NCI-H2227 (cell line): Measurements from ENCODE around the gene ASTN2.

Experiments used
- DNase-seq: peaks from one replicate; lab custom pipeline; 2025; ENCODE audit not compliant: unreplicated experiment; lab: John Stamatoyannopoulos, UW

The ASTN2 gene, protein sequence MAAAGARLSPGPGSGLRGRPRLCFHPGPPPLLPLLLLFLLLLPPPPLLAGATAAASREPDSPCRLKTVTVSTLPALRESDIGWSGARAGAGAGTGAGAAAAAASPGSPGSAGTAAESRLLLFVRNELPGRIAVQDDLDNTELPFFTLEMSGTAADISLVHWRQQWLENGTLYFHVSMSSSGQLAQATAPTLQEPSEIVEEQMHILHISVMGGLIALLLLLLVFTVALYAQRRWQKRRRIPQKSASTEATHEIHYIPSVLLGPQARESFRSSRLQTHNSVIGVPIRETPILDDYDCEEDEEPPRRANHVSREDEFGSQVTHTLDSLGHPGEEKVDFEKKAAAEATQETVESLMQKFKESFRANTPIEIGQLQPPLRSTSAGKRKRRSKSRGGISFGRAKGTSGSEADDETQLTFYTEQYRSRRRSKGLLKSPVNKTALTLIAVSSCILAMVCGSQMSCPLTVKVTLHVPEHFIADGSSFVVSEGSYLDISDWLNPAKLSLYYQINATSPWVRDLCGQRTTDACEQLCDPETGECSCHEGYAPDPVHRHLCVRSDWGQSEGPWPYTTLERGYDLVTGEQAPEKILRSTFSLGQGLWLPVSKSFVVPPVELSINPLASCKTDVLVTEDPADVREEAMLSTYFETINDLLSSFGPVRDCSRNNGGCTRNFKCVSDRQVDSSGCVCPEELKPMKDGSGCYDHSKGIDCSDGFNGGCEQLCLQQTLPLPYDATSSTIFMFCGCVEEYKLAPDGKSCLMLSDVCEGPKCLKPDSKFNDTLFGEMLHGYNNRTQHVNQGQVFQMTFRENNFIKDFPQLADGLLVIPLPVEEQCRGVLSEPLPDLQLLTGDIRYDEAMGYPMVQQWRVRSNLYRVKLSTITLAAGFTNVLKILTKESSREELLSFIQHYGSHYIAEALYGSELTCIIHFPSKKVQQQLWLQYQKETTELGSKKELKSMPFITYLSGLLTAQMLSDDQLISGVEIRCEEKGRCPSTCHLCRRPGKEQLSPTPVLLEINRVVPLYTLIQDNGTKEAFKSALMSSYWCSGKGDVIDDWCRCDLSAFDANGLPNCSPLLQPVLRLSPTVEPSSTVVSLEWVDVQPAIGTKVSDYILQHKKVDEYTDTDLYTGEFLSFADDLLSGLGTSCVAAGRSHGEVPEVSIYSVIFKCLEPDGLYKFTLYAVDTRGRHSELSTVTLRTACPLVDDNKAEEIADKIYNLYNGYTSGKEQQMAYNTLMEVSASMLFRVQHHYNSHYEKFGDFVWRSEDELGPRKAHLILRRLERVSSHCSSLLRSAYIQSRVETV (N-terminal part only)

DNA sequence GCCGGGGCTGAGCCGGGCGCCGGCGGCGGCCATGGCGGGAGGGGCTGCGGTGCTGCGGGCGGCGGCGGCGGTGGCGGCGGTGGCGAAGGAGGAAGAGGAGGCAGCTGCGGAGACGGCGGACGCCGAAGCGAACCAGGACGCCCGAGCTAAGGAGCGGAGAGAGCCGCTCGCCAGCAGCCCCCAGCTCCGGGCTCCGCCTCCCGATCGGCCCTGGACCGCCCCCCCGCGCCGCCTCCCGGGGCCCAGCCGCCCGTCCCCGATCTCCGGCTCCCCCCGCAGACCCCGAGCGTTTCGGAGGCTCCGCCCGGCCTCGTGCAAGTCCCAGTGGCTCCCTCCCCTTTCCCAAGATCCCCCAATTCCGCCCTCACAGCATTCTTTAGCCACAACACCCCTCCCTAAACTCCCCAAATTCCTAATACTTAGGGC, at the start of gene ASTN2:
ASTN2 (minus strand) TSS at position 152 of the 426 bp plus-strand sequence; CDS start at position 33, 119 bp downstream.
- peak; percentile 63 for DNase-seq

- no peak for DNase-seq
Observed at GRCh38 chr9:117462861-117463260, 48.0 kb upstream of the ASTN2 start.

DNA sequence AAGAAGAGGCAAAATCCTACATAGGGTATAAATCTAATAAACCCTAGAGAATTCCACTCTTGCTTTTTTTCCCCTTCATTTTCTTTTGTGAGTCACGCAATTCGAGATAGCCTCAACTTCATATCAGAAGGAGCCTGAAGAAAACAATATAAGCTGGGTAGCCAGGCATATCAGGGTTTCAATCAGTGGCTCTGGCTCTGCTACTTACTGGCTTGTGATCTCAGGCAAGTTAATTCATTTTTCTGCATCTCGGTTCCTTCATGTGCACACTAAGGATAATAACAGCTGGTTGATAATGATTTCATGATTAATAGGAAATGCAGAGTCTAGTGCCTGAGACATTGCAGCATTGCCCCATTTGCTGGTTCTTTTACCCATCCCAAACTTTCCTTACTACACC, 46.5 kb upstream of the ASTN2 start:
- DNase-seq = no peak

GRCh38 chr9:117460743-117461142, 45.9 kb upstream of the ASTN2 start:
- DNase-seq = no peak

- DNase-seq = no peak
Observed at GRCh38 chr9:117459913-117460312, 45.1 kb upstream of the ASTN2 start.

DNA sequence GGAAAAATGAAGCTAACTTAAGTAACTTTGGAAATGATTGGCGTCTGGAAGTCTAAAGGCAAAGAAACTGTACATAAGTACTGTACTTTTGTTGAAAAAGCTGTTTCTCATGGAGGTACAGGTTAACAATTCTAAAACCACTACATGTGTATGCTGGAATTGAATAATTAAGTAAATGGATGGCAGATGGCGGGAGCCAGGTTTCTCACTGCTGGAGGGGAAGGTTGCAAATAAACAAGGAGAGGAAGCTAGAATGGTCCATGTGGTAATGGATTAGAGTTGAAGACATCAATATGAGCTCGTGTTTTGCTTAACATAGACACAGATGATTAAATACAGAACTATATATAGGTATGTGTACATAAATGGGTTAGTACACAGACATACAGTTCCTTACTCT, 43.2 kb upstream of the ASTN2 start:
- DNase-seq = no peak

GRCh38 chr9:117454711-117455110, 39.9 kb upstream of the ASTN2 start:
- DNase-seq = no peak

- DNase-seq = no peak
Observed at GRCh38 chr9:117453737-117454136, 38.9 kb upstream of the ASTN2 start.

- no peak for DNase-seq
Observed at GRCh38 chr9:117451311-117451710, 36.5 kb upstream of the ASTN2 start.

DNA sequence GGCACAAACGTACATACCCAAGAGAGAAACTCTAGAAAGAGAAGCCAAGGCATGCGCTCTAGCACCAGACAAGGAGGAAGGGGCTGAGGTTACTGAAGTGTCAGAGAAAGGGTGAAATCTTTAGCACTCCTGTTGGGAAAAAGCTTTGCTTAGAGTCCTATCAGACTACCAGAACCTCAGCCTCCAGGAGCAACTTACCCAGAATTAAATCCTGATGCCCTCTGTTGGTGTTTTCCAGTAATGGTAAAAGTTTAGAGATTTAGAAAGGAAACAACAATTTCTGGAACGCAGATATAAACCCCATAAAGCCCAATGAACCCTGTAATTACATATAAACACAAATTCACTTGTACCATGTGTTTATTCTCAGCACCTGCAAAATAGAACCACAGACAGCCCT, 33.2 kb upstream of the ASTN2 start:
- DNase-seq = peak; percentile 68

DNA sequence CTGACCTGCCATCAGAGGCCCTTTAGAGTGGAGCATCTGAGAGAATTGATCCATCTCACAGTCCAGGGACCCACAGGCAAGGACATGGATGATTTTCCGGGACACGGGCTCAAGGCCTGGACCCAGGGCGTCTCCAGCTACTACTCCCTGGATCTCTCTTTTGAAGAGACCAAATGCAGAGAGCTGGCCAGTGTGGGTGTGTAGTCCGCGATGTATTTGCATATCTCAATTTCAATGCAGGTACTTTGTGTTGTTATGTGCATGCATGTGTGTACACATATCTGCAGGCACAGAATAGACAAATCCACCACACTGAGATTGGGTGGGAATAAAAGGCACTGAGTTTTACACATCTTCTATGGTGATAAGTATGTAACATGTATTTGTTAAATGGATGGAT, 30.8 kb upstream of the ASTN2 start:
- DNase-seq = no peak

- no peak for DNase-seq
Observed at GRCh38 chr9:117444501-117444900, 29.6 kb upstream of the ASTN2 start.

GRCh38 chr9:117437283-117437682, 22.4 kb upstream of the ASTN2 start:
- DNase-seq = no peak

DNA sequence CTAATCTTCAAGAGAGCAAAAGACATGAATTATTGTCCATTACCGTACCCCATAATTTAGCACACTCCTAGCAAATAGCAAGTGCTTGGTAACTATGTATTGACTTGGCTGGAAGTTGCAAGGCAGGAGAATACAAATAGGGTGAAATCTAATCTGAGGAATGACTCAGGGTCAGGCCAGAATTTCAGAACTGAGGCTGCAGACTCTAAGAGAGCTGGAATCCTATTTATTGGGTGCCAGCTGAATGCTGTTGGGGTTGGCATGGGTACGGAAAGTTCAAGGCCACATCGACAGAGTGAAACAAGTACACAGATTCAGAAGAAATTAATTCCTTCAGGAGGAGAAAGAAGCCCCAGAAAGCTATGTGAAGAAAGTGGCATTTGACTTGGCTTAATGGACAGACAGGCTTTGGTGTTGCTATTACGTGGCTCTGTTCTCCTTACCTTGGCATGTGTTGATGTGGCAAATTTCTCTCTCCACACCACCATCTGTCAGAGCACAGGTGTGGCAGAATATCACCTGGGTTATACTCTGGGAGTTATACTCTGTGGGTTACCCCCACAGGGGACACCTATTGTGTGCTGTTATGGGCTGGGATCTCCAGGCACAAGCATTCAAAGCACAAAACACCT, 20.9 kb upstream of the ASTN2 start:
- DNase-seq = no peak

GRCh38 chr9:117434566-117434965, 19.7 kb upstream of the ASTN2 start:
- peak; percentile 16 for DNase-seq

DNA sequence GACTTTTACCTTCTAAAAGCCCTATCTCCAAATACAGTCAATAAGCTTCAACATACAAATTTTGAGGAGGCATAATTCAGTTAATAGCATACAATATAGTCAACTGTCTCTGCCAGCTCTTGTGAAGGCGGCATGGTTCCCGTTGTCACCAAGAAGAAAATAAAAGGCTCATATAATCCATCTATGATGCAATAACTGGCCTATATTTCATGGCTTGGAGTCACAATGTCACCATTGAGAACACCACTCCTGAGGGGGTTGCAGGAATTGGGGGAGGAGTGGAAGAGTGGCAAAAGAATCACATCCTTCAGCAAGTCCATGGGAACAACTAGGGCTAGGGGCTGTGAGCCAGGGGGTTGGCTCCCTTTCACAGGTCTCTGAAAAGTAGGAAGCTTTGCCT, 16.0 kb upstream of the ASTN2 start:
- no peak for DNase-seq

DNA sequence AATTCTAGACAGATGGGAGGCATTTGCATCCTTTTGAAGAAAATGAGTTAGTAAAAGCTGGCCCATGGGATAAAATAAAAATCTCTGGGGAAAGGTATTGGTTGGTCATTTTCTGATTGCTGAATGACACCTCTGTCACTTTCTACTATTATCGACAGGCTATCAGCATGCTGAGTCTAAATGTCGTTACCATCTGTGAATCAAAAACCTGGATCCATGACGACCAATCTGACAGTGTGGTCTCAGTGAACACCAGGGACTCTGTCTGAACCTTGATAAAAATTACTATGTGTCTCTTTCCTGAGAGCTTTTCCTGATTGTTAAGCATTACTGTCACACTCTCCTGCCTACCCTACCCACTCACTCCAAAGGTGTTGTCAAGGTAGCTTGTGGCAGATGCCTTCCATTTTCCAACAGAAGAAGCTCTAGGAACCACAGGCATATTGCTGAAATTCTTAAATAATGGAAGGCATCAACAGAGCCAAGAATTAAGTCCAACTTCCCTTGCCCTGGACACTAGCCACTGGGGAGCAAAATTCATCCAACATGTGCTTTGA, 12.6 kb upstream of the ASTN2 start:
- DNase-seq = no peak

GRCh38 chr9:117425566-117425965, 10.7 kb upstream of the ASTN2 start:
- no peak for DNase-seq

DNA sequence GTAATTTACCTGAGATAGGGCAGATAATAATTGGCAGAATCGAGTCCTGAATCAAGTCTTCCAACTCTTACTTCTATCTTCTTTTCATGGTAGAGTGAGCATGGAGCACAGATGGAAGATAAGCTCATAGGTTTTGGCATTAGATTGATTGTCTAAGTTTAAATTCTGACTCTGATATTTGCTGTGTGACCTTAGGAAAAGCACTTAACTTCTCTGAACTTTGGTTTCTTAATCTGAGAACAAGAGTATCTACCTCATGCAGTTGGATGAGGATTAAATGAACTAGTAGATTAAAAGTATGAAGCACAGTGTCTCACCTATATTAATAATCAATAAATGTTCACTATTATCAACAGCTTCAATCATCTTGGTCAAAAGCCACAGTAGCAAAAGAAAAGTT, 9.4 kb upstream of the ASTN2 start:
- DNase-seq = no peak

- no peak for DNase-seq
Observed at GRCh38 chr9:117418111-117418510, 3.3 kb upstream of the ASTN2 start.
